Smooth muscle cell (in vitro differentiated cells): ENCODE results near the gene SYCP3. TPM values are rescaled to one million over a fixed set of nuclear protein-coding genes. Genes with fewer than 3 reads are reported as not detected.
"Not testable (repeated sequence)": the region's sequence is repeated elsewhere in the genome, so short reads cannot be mapped to it uniquely, and the experiment has no call there.

Experiments used
- DNase-seq: peaks from one replicate; lab custom pipeline; 2025; ENCODE audit not compliant: unreplicated experiment; lab: John Stamatoyannopoulos, UW
- H2AFZ ChIP-seq: fragments of 200-600 bp; sonication (generic); 2 replicates; pipeline ENCODE4 v1.6.0; 2016; ENCODE audit warnings: antibody characterized with exemption, low read depth, mild to moderate bottlenecking
- H3F3A ChIP-seq: fragments of 200-600 bp; sonication (generic); 2 replicates; pipeline ENCODE4 v1.6.0; 2017; ENCODE audit warnings: antibody characterized with exemption, low read depth
- H3K27ac ChIP-seq: fragments of 200-600 bp; sonication (generic); 2 replicates; pipeline ENCODE4 v1.5.1; 2016; ENCODE audit warnings: low read depth, mild to moderate bottlenecking
- H3K27me3 ChIP-seq: fragments of 200-600 bp; sonication (generic); 2 replicates; pipeline ENCODE4 v1.6.1; 2016; ENCODE audit warnings: low read depth, mild to moderate bottlenecking
- H3K36me3 ChIP-seq: fragments of 200-600 bp; sonication (generic); 2 replicates; pipeline ENCODE4 v1.5.1; 2016; ENCODE audit warnings: low read depth
- H3K4me1 ChIP-seq: fragments of 200-600 bp; sonication (generic); 2 replicates; pipeline ENCODE4 v1.5.1; 2016; ENCODE audit warnings: low read depth
- H3K4me2 ChIP-seq: fragments of 200-600 bp; sonication (generic); 2 replicates; pipeline ENCODE4 v1.6.0; 2016; ENCODE audit warnings: mild to moderate bottlenecking
- H3K4me3 ChIP-seq: fragments of 200-600 bp; sonication (generic); 2 replicates; pipeline ENCODE4 v1.5.1; 2016; ENCODE audit warnings: mild to moderate bottlenecking
- H3K79me2 ChIP-seq: fragments of 200-600 bp; sonication (generic); 2 replicates; pipeline ENCODE4 v1.6.0; 2016; ENCODE audit warnings: low read depth, mild to moderate bottlenecking
- H3K9ac ChIP-seq: fragments of 200-600 bp; sonication (generic); 2 replicates; pipeline ENCODE4 v1.6.0; 2016; ENCODE audit warnings: low read depth
- H3K9me3 ChIP-seq: fragments of 200-600 bp; sonication (generic); replicated peaks from 2 replicates; pipeline ENCODE4 v1.5.1; 2016; ENCODE audit warnings: low read depth
- H4K20me1 ChIP-seq: fragments of 200-600 bp; sonication (generic); 2 replicates; pipeline ENCODE4 v1.6.0; 2016; ENCODE audit warnings: low read depth
- WGBS: methylation state at CpG from one replicate; pipeline ENCODE4 v1.1.7; 2016; ENCODE audit warnings: low lambda C conversion rate; 5-methylcytosine and 5-hydroxymethylcytosine counted together
- polyA plus RNA-seq: library from polyadenylated mRNA; unstranded; fragments of >200 nt; fragmentation: Nextera tagmentation; extraction: Ambion mirVana; gene quantifications from 2 replicates; pipeline ENCODE4 v1.2.1, GENCODE V29; 2016
- total RNA-seq: library from RNA; depleted of rRNA; stranded (reverse); fragments of >200 nt; gene quantifications from 2 replicates; pipeline ENCODE4 v1.2.3, GENCODE V29; 2014
- TF ChIP-seq, protein P1 (sequence below): fragments of 200-600 bp; sonication (generic); IDR thresholded peaks from 2 replicates; pipeline ENCODE4 v1.5.1; 2017; ENCODE audit warnings: borderline replicate concordance, mild to moderate bottlenecking, antibody characterized with exemption; ENCODE audit not compliant: insufficient read depth, poor library complexity, severe bottlenecking

SYCP3 gene
- total and polyA plus RNA-seq, 2 experiments from 2014 or later: 1.1 to 3.6 TPM

DNA sequence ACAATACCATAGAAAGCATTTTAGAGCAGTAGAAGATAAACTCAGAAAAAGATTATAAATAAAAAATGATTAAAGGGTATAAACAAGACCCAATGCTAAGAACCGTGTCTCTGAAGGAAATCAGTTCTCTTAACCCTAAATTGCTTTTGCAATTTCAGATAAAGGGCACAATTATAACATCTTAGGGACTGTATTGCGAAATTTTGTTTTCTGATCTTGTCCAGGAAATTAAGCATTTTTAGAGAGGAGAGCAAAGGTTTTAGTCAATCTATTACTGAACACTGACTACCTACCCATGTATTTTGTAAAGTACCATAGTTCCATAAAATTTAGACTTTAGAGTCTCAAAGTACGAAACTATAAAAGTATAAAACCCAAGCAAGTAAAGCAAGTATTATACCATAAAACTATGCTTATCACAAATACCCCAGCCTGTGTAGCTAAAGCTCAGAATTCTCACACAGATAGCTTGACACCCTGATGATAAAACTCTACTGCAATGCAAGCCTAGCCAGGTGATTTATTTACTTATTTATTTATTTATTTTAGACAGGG lies 48.6 kb downstream of the SYCP3 start:
- Histone ChIP-seq H3K4me2 (no peak overlapping the region), H3K4me1 (no peaks in the 10 kb centered on the region), H3K9ac (no peak overlapping the region), H3F3A (no peaks in the 10 kb centered on the region), H3K9me3 (no peaks in the 10 kb centered on the region), H2AFZ (no peak overlapping the region), H3K36me3 (no peaks in the 10 kb centered on the region), H4K20me1 (no peaks in the 10 kb centered on the region), H3K4me3 (no peak overlapping the region), H3K79me2 (no peaks in the 10 kb centered on the region), H3K27me3 (no peaks in the 10 kb centered on the region), H3K27ac (no peak overlapping the region)
- 74% methylated on average over 3 of the region's 3 CpGs for WGBS
- TF ChIP-seq, protein P1, sequence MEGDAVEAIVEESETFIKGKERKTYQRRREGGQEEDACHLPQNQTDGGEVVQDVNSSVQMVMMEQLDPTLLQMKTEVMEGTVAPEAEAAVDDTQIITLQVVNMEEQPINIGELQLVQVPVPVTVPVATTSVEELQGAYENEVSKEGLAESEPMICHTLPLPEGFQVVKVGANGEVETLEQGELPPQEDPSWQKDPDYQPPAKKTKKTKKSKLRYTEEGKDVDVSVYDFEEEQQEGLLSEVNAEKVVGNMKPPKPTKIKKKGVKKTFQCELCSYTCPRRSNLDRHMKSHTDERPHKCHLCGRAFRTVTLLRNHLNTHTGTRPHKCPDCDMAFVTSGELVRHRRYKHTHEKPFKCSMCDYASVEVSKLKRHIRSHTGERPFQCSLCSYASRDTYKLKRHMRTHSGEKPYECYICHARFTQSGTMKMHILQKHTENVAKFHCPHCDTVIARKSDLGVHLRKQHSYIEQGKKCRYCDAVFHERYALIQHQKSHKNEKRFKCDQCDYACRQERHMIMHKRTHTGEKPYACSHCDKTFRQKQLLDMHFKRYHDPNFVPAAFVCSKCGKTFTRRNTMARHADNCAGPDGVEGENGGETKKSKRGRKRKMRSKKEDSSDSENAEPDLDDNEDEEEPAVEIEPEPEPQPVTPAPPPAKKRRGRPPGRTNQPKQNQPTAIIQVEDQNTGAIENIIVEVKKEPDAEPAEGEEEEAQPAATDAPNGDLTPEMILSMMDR: no peak
- no peak for DNase-seq

DNA sequence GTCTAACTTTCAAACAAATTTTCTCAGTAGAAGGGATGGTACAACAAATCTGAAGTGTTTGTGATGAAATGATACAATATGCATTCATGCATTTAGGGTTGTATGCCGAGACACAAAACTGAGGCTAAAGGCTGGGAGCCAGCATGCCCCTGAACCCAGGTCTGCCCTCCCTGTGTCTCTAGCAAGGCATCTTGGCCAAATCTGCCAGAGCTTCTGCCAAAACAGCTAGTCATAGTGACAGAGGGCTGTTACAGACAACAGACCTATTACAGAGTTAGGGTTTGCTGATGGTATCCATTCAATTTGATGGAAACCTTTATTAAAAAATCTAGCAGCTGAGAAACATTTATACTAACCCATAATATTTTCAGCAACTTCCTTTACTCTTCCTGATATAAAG lies 53.1 kb downstream of the SYCP3 start:
- no peaks in the 10 kb centered on the region for H3K36me3 ChIP-seq
- TF ChIP-seq, protein P1: no peak
- 95% methylated on average over 1 of the region's 1 CpG for WGBS
- no peak overlapping the region for H3K4me3 ChIP-seq
- H3K27ac ChIP-seq: no peak overlapping the region
- H3K4me1 ChIP-seq: no peaks in the 10 kb centered on the region
- no peak overlapping the region for H2AFZ ChIP-seq
- H3K4me2 ChIP-seq: no peak overlapping the region
- no peaks in the 10 kb centered on the region for H4K20me1 ChIP-seq
- no peak for DNase-seq
- H3K79me2 ChIP-seq: no peaks in the 10 kb centered on the region
- H3K9me3 ChIP-seq: no peaks in the 10 kb centered on the region
- no peaks in the 10 kb centered on the region for H3F3A ChIP-seq
- H3K9ac ChIP-seq: no peak overlapping the region
- no peaks in the 10 kb centered on the region for H3K27me3 ChIP-seq

DNA sequence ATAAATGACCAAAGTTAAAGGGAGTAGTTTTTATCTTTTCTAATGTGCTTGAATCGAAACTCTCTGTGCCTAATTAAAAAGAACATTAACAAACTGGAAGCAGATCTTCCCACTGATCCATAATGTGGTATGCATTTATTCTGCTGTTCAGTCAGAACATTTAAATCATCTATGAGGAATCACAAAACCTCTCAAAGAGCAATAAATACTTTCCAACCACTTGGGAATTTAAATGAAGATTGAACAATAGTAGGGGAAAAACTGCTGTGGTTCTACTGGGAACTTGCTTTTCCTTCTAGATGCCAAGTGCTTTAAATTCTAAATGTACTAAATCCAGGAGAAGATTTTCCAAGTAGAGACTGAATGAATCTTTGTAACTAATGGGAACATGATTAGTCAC lies 54.2 kb downstream of the SYCP3 start:
- TF ChIP-seq, protein P1: no peak
- Histone ChIP-seq H3K9me3 (no peaks in the 10 kb centered on the region), H2AFZ (no peak overlapping the region), H3K4me3 (no peak overlapping the region), H3K27me3 (peaks cover 3% of the 10 kb centered on the region), H3K9ac (no peak overlapping the region), H3K27ac (no peak overlapping the region), H4K20me1 (no peaks in the 10 kb centered on the region), H3K79me2 (no peaks in the 10 kb centered on the region), H3K4me2 (no peak overlapping the region), H3F3A (no peaks in the 10 kb centered on the region), H3K36me3 (no peaks in the 10 kb centered on the region), H3K4me1 (no peaks in the 10 kb centered on the region)
- 92% methylated on average over 1 of the region's 1 CpG for WGBS
- DNase-seq: no peak

DNA sequence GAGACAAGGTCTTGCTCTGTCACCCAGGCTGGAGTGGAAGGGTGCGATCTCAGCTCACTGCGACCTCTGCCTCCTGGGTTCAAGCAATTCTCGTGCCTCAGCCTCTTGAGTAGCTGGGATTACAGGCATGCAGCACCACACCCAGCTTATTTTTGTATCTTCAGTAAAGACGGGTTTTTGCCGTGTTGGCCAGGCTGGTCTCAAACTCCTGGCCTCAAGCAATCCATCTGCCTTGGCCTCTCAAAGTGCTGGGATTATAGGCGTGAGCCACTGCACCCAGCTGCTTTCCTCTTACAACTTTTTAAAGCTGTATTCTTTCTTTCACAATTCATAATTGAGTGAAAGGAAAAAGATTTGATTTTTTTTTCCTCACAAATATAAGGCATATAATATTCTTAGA lies 57.6 kb downstream of the SYCP3 start:
- 80% methylated on average over 5 of the region's 6 CpGs for WGBS
- DNase-seq, H3K79me2 ChIP-seq, H3K27ac ChIP-seq, H3K36me3 ChIP-seq, H3F3A ChIP-seq, H3K9ac ChIP-seq, H3K9me3 ChIP-seq, H3K4me3 ChIP-seq, H3K4me1 ChIP-seq, H3K27me3 ChIP-seq, H4K20me1 ChIP-seq, H2AFZ ChIP-seq, H3K4me2 ChIP-seq: not testable (repeated sequence)
